GM12874 (cell line): ENCODE results near the gene AP1B1.

Source experiments
- TF ChIP-seq, protein P1 (sequence below): IDR thresholded peaks from 2 replicates; pipeline ENCODE4 v1.5.1; 2011; ENCODE audit warnings: low read depth, mild to moderate bottlenecking, control low read depth, low read length, moderate library complexity; ENCODE audit not compliant: insufficient read depth

Gene AP1B1

DNA sequence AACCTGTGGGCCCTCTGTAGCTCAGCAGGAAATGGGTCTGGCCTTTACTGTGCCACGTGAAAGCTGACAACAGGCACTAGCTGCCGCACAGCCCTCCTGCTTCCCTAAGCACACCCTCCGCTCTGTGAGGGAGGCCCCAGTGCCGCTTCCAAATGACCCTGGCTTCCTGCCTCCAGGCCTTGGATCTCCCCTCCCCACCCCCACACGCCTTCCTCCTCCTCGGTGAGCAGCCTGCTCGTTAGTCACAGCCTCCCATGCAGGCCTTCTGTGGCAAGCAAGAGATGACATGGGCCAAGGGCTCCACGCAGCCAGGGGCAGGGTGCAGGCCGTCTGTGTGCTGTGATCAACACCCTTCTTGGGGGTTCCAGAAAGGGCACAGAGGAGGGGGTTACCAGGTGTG is 57.6 kb downstream of the AP1B1 start:
- TF ChIP-seq, protein P1, sequence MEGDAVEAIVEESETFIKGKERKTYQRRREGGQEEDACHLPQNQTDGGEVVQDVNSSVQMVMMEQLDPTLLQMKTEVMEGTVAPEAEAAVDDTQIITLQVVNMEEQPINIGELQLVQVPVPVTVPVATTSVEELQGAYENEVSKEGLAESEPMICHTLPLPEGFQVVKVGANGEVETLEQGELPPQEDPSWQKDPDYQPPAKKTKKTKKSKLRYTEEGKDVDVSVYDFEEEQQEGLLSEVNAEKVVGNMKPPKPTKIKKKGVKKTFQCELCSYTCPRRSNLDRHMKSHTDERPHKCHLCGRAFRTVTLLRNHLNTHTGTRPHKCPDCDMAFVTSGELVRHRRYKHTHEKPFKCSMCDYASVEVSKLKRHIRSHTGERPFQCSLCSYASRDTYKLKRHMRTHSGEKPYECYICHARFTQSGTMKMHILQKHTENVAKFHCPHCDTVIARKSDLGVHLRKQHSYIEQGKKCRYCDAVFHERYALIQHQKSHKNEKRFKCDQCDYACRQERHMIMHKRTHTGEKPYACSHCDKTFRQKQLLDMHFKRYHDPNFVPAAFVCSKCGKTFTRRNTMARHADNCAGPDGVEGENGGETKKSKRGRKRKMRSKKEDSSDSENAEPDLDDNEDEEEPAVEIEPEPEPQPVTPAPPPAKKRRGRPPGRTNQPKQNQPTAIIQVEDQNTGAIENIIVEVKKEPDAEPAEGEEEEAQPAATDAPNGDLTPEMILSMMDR: no peak

DNA sequence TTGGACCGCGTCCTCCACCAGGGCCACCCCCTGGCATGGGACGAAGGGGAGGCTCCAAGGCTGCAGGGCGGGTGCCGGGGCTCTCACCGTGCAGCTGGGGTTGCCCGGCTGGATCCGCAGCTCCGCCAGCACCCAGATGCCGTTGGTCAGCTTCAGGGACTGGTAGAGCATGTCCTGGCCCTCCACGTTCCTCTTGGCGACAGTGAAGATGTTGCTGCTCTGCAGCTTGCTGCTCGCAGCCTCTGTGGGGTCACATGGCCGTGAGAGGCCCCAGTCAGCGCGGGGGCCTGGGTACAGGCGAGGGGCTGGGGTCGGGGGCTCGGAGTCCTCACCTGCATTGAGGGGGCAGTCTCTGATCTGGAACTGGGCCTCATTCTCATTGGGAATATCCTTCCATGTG is 58.1 kb downstream of the AP1B1 start:
- TF ChIP-seq, protein P1: no peak

DNA sequence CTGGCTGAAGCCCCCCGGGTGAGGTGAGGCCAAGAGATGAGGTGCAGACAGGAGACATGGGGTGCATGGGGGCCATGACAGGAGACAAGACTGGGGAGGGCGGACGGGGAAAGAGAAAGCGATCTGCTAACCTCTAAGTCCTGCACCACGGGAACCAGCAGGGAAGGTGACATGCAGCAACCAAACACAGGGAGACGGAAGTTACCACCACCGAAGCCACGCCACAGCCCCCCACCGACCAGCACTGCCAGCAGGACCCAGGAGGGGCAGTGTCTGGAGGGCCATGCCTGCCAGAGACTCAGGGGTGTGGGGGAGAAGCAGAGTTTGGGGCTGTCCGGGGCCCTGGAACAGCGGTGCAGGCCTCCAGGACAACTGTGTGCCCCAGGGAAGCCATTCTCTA is 58.8 kb downstream of the AP1B1 start:
- TF ChIP-seq, protein P1: no peak

- TF ChIP-seq, protein P1: no peak
Observed at GRCh38 chr22:29328566-29329500, 59.5 kb downstream of the AP1B1 start.

DNA sequence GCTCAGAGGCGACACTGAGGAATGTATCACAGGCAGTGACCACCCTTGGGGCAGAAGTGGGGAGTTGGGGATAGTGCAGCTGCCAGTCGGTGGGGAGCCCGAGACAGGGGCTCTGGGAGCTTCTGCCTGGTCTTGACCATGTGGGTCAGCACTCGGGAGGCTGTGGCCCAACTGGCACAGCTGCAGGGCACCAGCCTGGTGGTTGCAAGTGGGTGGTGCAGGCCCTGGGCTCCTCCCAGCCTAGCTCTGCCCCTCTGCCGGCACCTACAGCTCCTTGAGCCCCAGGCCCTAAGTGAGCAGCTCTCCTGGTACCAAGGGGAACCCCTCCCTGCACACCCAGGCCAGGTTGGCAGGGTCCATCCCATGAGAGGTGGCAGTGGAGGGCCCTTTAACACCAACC is 60.3 kb downstream of the AP1B1 start:
- TF ChIP-seq, protein P1: no peak

DNA sequence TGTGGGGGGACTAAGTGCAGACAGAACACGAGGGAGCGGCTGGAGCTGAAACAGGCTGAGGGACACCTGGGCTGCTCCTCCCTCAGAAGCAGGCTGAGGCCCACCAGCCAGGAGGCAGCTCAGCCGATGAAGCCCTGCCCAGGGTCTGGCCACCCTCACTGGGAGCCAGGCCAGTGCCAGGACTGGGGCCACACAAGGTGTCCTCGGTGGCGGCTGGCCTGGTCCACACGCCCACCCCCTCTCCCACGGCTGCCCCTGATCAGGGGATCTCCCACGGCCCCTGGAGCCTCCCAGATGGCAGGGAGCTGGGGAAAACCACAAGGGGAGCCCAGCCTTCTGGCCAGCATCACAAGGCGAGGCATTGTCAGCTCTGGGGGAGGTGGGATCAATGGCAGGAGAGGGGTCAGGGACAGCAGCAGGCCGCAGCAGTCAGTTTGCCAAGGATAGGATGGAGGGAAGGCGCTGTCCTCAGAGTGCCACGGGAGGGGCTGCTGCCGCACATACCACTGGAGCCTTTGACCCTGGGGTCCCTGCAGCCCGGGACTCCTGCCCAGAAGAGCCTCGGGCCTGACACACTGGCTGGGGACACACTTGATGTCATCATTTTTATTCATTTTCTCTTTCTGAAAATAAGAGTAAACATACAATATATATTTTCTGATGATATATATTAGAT is 61.1 kb downstream of the AP1B1 start:
- TF ChIP-seq, protein P1: no peak

GRCh38 chr22:29326481-29326880 is 61.9 kb downstream of the AP1B1 start:
- TF ChIP-seq, protein P1: no peak
